Mesodermal cell (in vitro differentiated cells): ENCODE results near the gene PDLIM5.
"Not testable (repeated sequence)": the region's sequence is repeated elsewhere in the genome, so short reads cannot be mapped to it uniquely, and the experiment has no call there.

Experiments
- H3K27ac ChIP-seq: 2 replicates; pipeline ENCODE4 v1.7.0; 2013; ENCODE audit warnings: mild to moderate bottlenecking, low read depth, low read length, moderate library complexity; ENCODE audit not compliant: severe bottlenecking
- H3K36me3 ChIP-seq: 2 replicates; pipeline ENCODE4 v1.7.1; 2013; ENCODE audit warnings: mild to moderate bottlenecking, low read length, moderate library complexity; ENCODE audit not compliant: control insufficient read depth, insufficient read depth
- H3K4me1 ChIP-seq: one replicate; pipeline ENCODE4 v1.7.1; 2013; ENCODE audit warnings: mild to moderate bottlenecking, low read length; ENCODE audit not compliant: insufficient read depth, control insufficient read depth, poor library complexity, severe bottlenecking
- H3K4me3 ChIP-seq: 2 replicates; pipeline ENCODE4 v1.7.0; 2013; ENCODE audit warnings: low read length, control low read depth, mild to moderate bottlenecking; ENCODE audit not compliant: insufficient read depth, poor library complexity, severe bottlenecking; ENCODE audit errors: extremely low read depth
- H3K9me3 ChIP-seq: 2 replicates; pipeline ENCODE4 v1.7.1; 2013; ENCODE audit warnings: mild to moderate bottlenecking, low read length, moderate library complexity; ENCODE audit not compliant: control insufficient read depth
- WGBS, 2 experiments: methylation state at CpG; one replicate each; pipeline ENCODE4 v1.1.5; 2013; ENCODE audit warnings: missing lambda C conversion rate in 2 of 2; ENCODE audit not compliant: insufficient coverage in 2 of 2; 5-methylcytosine and 5-hydroxymethylcytosine counted together

Gene PDLIM5

DNA sequence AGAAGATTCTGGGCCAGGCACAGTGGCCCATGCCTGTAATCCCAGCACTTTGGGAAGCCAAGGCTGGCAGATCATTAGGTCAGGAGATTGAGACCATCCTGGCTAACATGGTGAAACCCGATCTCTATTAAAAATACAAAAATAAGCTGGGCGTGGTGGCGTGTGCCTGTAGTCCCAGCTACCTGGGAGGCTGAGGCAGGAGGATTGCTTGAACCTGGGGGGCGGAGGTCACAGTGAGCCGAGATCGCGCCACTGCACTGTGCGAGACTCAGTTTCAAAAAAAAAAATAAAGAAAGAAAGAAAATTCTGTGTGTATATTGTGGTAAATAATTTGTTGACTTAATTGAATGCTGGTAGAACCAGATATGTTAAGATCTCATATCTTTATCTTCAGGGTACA lies 177.3 kb downstream of the PDLIM5 start:
- H3K27ac ChIP-seq = not testable (repeated sequence)

DNA sequence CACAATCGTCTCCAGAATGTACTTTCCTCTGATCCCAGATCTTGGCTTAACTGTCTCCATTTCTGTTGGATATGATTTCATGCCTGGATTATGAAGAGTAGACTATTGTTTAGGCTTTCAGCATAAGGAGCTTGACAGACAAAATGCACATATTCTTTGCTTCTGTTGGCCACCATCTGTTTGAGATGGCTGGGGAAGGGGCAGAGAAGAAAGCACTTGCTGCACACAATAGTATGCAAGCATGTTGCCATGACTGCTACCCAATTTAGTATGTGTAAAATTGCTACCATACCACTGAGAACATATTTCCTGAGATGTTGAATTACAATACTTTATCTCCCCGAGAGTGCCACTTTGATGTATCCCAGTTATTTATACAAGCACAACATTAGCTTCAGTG lies 178.1 kb downstream of the PDLIM5 start:
- WGBS, 2 experiments = 86 to 100% methylated on average over 1 of the region's 2 CpGs
- no peaks in the 10 kb centered on the region for H3K4me1 ChIP-seq
- H3K36me3 ChIP-seq = peaks cover 16% of the 10 kb centered on the region
- H3K9me3 ChIP-seq = no peaks in the 10 kb centered on the region
- no peak overlapping the region for H3K4me3 ChIP-seq
- no peak overlapping the region for H3K27ac ChIP-seq

More for the DNA sequence above, 177.3 kb downstream of the PDLIM5 start:
- not testable (repeated sequence) for H3K4me1 ChIP-seq, H3K9me3 ChIP-seq, H3K4me3 ChIP-seq
- 93 to 94% methylated on average over 3 to 8 of the region's 8 CpGs for WGBS, 2 experiments
- peaks cover 20% of the 10 kb centered on the region for H3K36me3 ChIP-seq

GRCh38 chr4:94634271-94634670 lies 182.5 kb downstream of the PDLIM5 start:
- Histone ChIP-seq H3K36me3 (peaks cover 13% of the 10 kb centered on the region), H3K27ac (no peak overlapping the region), H3K4me3 (no peak overlapping the region), H3K9me3 (no peaks in the 10 kb centered on the region), H3K4me1 (no peaks in the 10 kb centered on the region)
- no CpG with 5 or more reads among the region's 2 CpGs for WGBS, 2 experiments

- Histone ChIP-seq H3K4me3 (no peak overlapping the region), H3K4me1 (no peaks in the 10 kb centered on the region), H3K36me3 (peaks cover 20% of the 10 kb centered on the region), H3K27ac (no peak overlapping the region), H3K9me3 (no peaks in the 10 kb centered on the region)
- no CpG with 5 or more reads among the region's 2 CpGs for WGBS, 2 experiments
These were observed 183.4 kb downstream of the PDLIM5 start for GRCh38 chr4:94635177-94635576.

DNA sequence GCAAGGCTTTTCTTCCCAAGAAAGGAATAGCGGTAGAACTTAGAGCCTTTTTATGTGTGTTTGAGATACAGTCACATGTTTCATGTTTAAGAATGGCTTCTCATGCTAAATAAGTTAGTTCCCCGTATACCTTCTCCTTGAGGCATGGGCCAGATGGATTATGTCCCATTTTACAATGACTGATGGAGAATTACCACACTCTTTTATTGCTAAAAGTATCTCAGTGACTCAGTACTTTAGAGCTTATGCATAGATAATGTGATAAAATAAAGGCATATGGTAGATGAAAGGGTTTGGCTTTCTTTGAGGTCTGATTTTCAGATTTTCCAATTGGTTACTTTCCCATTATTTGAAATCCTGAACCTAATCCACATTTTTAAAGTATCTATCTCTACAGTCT lies 184.3 kb downstream of the PDLIM5 start:
- peaks cover 21% of the 10 kb centered on the region for H3K36me3 ChIP-seq
- H3K27ac ChIP-seq = no peak overlapping the region
- 95 to 100% methylated on average over 1 to 2 of the region's 2 CpGs for WGBS, 2 experiments
- peaks cover 3% of the 10 kb centered on the region for H3K4me1 ChIP-seq
- H3K9me3 ChIP-seq = no peaks in the 10 kb centered on the region
- H3K4me3 ChIP-seq = no peak overlapping the region

DNA sequence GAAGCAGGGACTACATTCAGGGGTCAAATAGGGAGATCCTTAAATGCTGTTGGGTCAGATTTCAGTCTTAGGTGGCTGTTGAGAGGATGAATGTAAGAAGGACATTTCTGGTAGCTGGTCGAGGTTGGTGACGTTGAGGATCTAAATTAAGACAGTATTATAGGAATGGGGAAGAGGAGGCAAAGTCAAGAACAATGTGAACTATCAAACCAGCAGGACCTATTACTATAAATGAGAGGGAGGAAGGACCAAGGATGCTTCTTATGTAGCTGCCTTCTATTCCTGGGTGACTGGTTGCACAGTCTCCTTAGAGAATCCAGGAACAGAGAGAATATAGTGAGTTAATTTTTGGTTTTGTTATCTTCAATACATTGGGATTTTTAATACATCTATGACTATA lies 187.6 kb downstream of the PDLIM5 start:
- 79 to 92% methylated on average over 2 of the region's 2 CpGs for WGBS, 2 experiments
- H3K9me3 ChIP-seq = no peaks in the 10 kb centered on the region

DNA sequence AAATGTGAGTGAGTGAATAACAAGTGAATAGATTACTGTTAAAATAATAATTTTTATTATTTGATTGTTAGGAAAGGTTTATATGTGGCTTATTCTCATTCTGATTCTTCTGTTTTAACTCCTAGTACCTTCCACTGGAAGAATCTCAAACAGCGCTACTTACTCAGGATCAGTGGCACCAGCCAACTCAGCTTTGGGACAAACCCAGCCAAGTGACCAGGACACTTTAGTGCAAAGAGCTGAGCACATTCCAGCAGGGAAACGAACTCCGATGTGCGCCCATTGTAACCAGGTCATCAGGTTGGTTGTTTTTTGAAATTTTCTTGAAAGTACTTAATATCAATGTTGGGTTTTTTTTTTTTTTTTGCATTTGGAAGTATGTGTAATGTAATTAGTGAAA lies 188.4 kb downstream of the PDLIM5 start:
- peaks cover 3% of the 10 kb centered on the region for H3K4me1 ChIP-seq
- peaks cover 23% of the 10 kb centered on the region for H3K36me3 ChIP-seq
- no peak overlapping the region for H3K4me3 ChIP-seq
- WGBS, 2 experiments = 97 to 100% methylated on average over 4 of the region's 4 CpGs
- H3K9me3 ChIP-seq = no peaks in the 10 kb centered on the region
- H3K27ac ChIP-seq = no peak overlapping the region

More for the DNA sequence above, 187.6 kb downstream of the PDLIM5 start:
- Histone ChIP-seq H3K36me3 (peaks cover 23% of the 10 kb centered on the region), H3K4me3 (no peak overlapping the region), H3K4me1 (peaks cover 3% of the 10 kb centered on the region), H3K27ac (no peak overlapping the region)

- peaks cover 3% of the 10 kb centered on the region for H3K4me1 ChIP-seq
- no CpG with 5 or more reads among the region's 3 CpGs for WGBS, 2 experiments
- H3K36me3 ChIP-seq = peaks cover 33% of the 10 kb centered on the region
- H3K4me3 ChIP-seq = no peak overlapping the region
- peak overlapping the region; percentile 29 for H3K27ac ChIP-seq
- no peaks in the 10 kb centered on the region for H3K9me3 ChIP-seq
These were observed 190.2 kb downstream of the PDLIM5 start for GRCh38 chr4:94641702-94642560.

DNA sequence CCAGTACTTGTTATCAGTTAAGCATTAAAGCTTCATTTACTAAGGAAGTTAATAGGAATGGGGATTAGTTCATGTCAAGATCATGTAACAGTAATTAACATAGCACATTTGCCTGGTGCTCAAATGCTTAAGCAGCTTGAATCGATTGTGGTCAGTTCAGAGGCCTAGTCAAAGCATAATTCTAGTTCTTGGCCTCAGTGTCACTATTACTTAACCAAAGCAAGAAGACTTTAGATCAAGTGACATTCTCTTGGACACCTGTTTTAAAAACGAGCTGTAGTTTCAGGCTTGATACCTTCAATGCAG lies 190.8 kb downstream of the PDLIM5 start:
- Histone ChIP-seq H3K36me3 (peaks cover 33% of the 10 kb centered on the region), H3K4me3 (no peak overlapping the region), H3K9me3 (no peaks in the 10 kb centered on the region), H3K27ac (no peak overlapping the region), H3K4me1 (peaks cover 3% of the 10 kb centered on the region)
- 80 to 91% methylated on average over 1 of the region's 2 CpGs for WGBS, 2 experiments

- Histone ChIP-seq H3K4me1 (no peaks in the 10 kb centered on the region), H3K36me3 (peaks cover 41% of the 10 kb centered on the region), H3K27ac (no peak overlapping the region), H3K4me3 (no peak overlapping the region), H3K9me3 (no peaks in the 10 kb centered on the region)
- WGBS, 2 experiments = 92 to 96% methylated on average over 7 of the region's 7 CpGs
These were observed 197.0 kb downstream of the PDLIM5 start for GRCh38 chr4:94648699-94649098.

GRCh38 chr4:94649381-94650133 lies 197.8 kb downstream of the PDLIM5 start:
- H3K9me3 ChIP-seq = no peaks in the 10 kb centered on the region
- no peak overlapping the region for H3K27ac ChIP-seq
- 100% methylated on average over 1 of the region's 1 CpG for WGBS, 2 experiments
- H3K36me3 ChIP-seq = peaks cover 49% of the 10 kb centered on the region
- H3K4me3 ChIP-seq = no peak overlapping the region
- H3K4me1 ChIP-seq = no peaks in the 10 kb centered on the region
